HFFc6 (cell line): ENCODE results near the gene OSTC. TPM values are rescaled to one million over a fixed set of nuclear protein-coding genes. Genes with fewer than 3 reads are reported as not detected.
"Not testable (repeated sequence)": the region's sequence is repeated elsewhere in the genome, so short reads cannot be mapped to it uniquely, and the experiment has no call there.

ENCODE experiments used
- DNase-seq: peaks from one replicate; pipeline ENCODE4 v3.0.0-alpha.2; 2018
- H3K27ac Mint-ChIP-seq: 2 replicates; pipeline ENCODE4 v1.8.0; 2020; ENCODE audit warnings: mild to moderate bottlenecking, mixed read lengths
- H3K27me3 Mint-ChIP-seq: 2 replicates; pipeline ENCODE4 v1.8.0; 2021; ENCODE audit warnings: mild to moderate bottlenecking, moderate library complexity, mixed read lengths; ENCODE audit not compliant: insufficient read depth
- H3K36me3 Mint-ChIP-seq: 2 replicates; pipeline ENCODE4 v1.8.0; 2021; ENCODE audit warnings: low read depth, mixed read lengths
- H3K4me1 Mint-ChIP-seq: 2 replicates; pipeline ENCODE4 v1.8.0; 2020; ENCODE audit warnings: low read depth, mixed read lengths
- H3K4me3 Mint-ChIP-seq: 2 replicates; pipeline ENCODE4 v1.8.0; 2020; ENCODE audit warnings: mild to moderate bottlenecking, moderate library complexity, mixed read lengths
- H3K9me3 Mint-ChIP-seq: 2 replicates; pipeline ENCODE4 v1.8.0; 2020; ENCODE audit warnings: mild to moderate bottlenecking, mixed read lengths
- CTCF ChIP-seq: fragments of 200-600 bp; sonication (generic); IDR thresholded peaks from 2 replicates; pipeline ENCODE4 v1.5.0; 2021; ENCODE audit warnings: antibody characterized with exemption, mild to moderate bottlenecking
- total RNA-seq, 6 experiments: library from RNA; stranded (reverse); fragmentation: NEBNext Ultra II Directional; extraction: Animal tissue kit (Norgen Biotek cat#: 25700); gene quantifications; 2 replicates in 1 of 6; 3 replicates in 5 of 6; pipeline ENCODE4 v1.2.3, GENCODE V29; 2021

The OSTC gene
- total RNA-seq, 6 experiments from 2014 or later: 178 to 259 (median 189) TPM

GRCh38 chr4:108703966-108704365, 53.6 kb downstream of the OSTC start:
- Mint-ChIP-seq H3K4me3 (no peak overlapping the region), H3K27ac (no peak overlapping the region), H3K9me3 (no peaks in the 10 kb centered on the region), H3K36me3 (no peaks in the 10 kb centered on the region), H3K27me3 (peaks cover 11% of the 10 kb centered on the region; the same call in 1 of the 2 replicates), H3K4me1 (no peaks in the 10 kb centered on the region)
- no peak for TF ChIP-seq CTCF
- DNase-seq: no peak

- TF ChIP-seq CTCF: no peak
- Mint-ChIP-seq H3K27ac (no peak overlapping the region), H3K36me3 (no peaks in the 10 kb centered on the region), H3K4me1 (no peaks in the 10 kb centered on the region), H3K9me3 (no peaks in the 10 kb centered on the region), H3K4me3 (no peak overlapping the region), H3K27me3 (peaks cover 17% of the 10 kb centered on the region)
- DNase-seq: no peak
These were observed 55.9 kb downstream of the OSTC start for GRCh38 chr4:108706289-108706688.

- TF ChIP-seq CTCF: no peak
- H3K36me3 Mint-ChIP-seq: no peaks in the 10 kb centered on the region
- H3K9me3 Mint-ChIP-seq: no peaks in the 10 kb centered on the region
- no peak overlapping the region for H3K4me3 Mint-ChIP-seq
- no peak overlapping the region for H3K27ac Mint-ChIP-seq
- DNase-seq: no peak
- H3K27me3 Mint-ChIP-seq: peaks cover 8% of the 10 kb centered on the region
- no peaks in the 10 kb centered on the region for H3K4me1 Mint-ChIP-seq
These were observed 58.8 kb downstream of the OSTC start for GRCh38 chr4:108709234-108709633.

- H3K27ac Mint-ChIP-seq: no peak overlapping the region
- no peaks in the 10 kb centered on the region for H3K4me1 Mint-ChIP-seq
These were observed 59.3 kb downstream of the OSTC start for GRCh38 chr4:108709722-108710121.

GRCh38 chr4:108710578-108710977, 60.2 kb downstream of the OSTC start:
- DNase-seq, H3K4me3 Mint-ChIP-seq, H3K36me3 Mint-ChIP-seq, H3K27ac Mint-ChIP-seq, H3K9me3 Mint-ChIP-seq, H3K4me1 Mint-ChIP-seq, H3K27me3 Mint-ChIP-seq: not testable (repeated sequence)

More at GRCh38 chr4:108709722-108710121, 59.3 kb downstream of the OSTC start:
- Mint-ChIP-seq H3K4me3 (no peak overlapping the region), H3K36me3 (no peaks in the 10 kb centered on the region), H3K27me3 (peaks cover 8% of the 10 kb centered on the region), H3K9me3 (no peaks in the 10 kb centered on the region)
- no peak for TF ChIP-seq CTCF
- no peak for DNase-seq

GRCh38 chr4:108714880-108715279, 64.5 kb downstream of the OSTC start:
- no peaks in the 10 kb centered on the region for H3K36me3 Mint-ChIP-seq
- no peak for DNase-seq
- no peak overlapping the region for H3K4me3 Mint-ChIP-seq
- no peaks in the 10 kb centered on the region for H3K4me1 Mint-ChIP-seq
- H3K27ac Mint-ChIP-seq: no peak overlapping the region
- TF ChIP-seq CTCF: no peak
- peaks cover 4% of the 10 kb centered on the region for H3K27me3 Mint-ChIP-seq
- no peaks in the 10 kb centered on the region for H3K9me3 Mint-ChIP-seq
